Measurements from ENCODE around the gene PDILT.

Gene PDILT

GRCh38 chr16:20401475-20402016 is 3.0 kb downstream of the PDILT start:
- DNase-seq (ENCODE audit: low spot score): no peak

GRCh38 chr16:20401066-20401465 is 3.5 kb downstream of the PDILT start:
- no peak for DNase-seq (ENCODE audit: low spot score)

- no peak for DNase-seq (ENCODE audit: low spot score)
Observed at GRCh38 chr16:20399185-20399584, 5.4 kb downstream of the PDILT start.

GRCh38 chr16:20398603-20399002 is 5.9 kb downstream of the PDILT start:
- DNase-seq (ENCODE audit: low spot score): no peak

GRCh38 chr16:20397468-20398074 is 7.0 kb downstream of the PDILT start:
- DNase-seq (ENCODE audit: low spot score): no peak

- no peak for DNase-seq (ENCODE audit: low spot score)
Observed at GRCh38 chr16:20396846-20397467, 7.6 kb downstream of the PDILT start.

GRCh38 chr16:20395946-20396345 is 8.6 kb downstream of the PDILT start:
- DNase-seq (ENCODE audit: low spot score): no peak

GRCh38 chr16:20393801-20394577 is 10.5 kb downstream of the PDILT start:
- no peak for DNase-seq (ENCODE audit: low spot score)

GRCh38 chr16:20391045-20391444 is 13.5 kb downstream of the PDILT start:
- no peak for DNase-seq (ENCODE audit: low spot score)

- DNase-seq (ENCODE audit: low spot score): no peak
Observed at GRCh38 chr16:20388854-20389253, 15.7 kb downstream of the PDILT start.

- no peak for DNase-seq (ENCODE audit: low spot score)
Observed at GRCh38 chr16:20387978-20388377, 16.6 kb downstream of the PDILT start.

GRCh38 chr16:20385844-20386832 is 18.4 kb downstream of the PDILT start:
- peak; percentile 77 for DNase-seq (ENCODE audit: low spot score)

GRCh38 chr16:20383106-20384029 is 21.2 kb downstream of the PDILT start:
- peak; percentile 79 for DNase-seq (ENCODE audit: low spot score)

- DNase-seq (ENCODE audit: low spot score): no peak
Observed at GRCh38 chr16:20382202-20382948, 22.2 kb downstream of the PDILT start.

- DNase-seq (ENCODE audit: low spot score): no peak
Observed at GRCh38 chr16:20380782-20381181, 23.8 kb downstream of the PDILT start.

- no peak for DNase-seq (ENCODE audit: low spot score)
Observed at GRCh38 chr16:20377181-20377580, 27.4 kb downstream of the PDILT start.

GRCh38 chr16:20372701-20373100 is 31.8 kb downstream of the PDILT start:
- DNase-seq (ENCODE audit: low spot score): no peak

GRCh38 chr16:20369452-20370054 is 35.0 kb downstream of the PDILT start:
- DNase-seq (ENCODE audit: low spot score): no peak

- no peak for DNase-seq (ENCODE audit: low spot score)
Observed at GRCh38 chr16:20364051-20364450, 40.5 kb downstream of the PDILT start.

Data from Ammon's horn (tissue), 1 donor.